Lower lobe of right lung (tissue), 2 donors: ENCODE results near the gene TEX44. TPM values are rescaled to one million over a fixed set of nuclear protein-coding genes. Genes with fewer than 3 reads are reported as not detected.
"Not testable (repeated sequence)": the region's sequence is repeated elsewhere in the genome, so short reads cannot be mapped to it uniquely, and the experiment has no call there.

ENCODE experiments used
- ATAC-seq, 2 donors: fragments of 200-7000 bp; cut with Tn5 transposase; one replicate each; pipeline ENCODE4 v1.9.1; 2020 to 2022; ENCODE audit warnings: mild to moderate bottlenecking in 2 of 2, moderate library complexity in 2 of 2
- DNase-seq: peaks from one replicate; pipeline ENCODE4 v3.0.0-alpha.2; 2020
- H3K27ac ChIP-seq: fragments of 200-600 bp; one replicate; pipeline ENCODE4 v1.8.0; 2022
- H3K27me3 ChIP-seq: fragments of 200-600 bp; one replicate; pipeline ENCODE4 v1.8.0; 2022; ENCODE audit warnings: low read depth
- H3K36me3 ChIP-seq: fragments of 200-600 bp; one replicate; pipeline ENCODE4 v1.8.0; 2022; ENCODE audit warnings: mild to moderate bottlenecking
- H3K4me1 ChIP-seq: fragments of 200-600 bp; one replicate; pipeline ENCODE4 v1.8.0; 2022
- H3K4me3 ChIP-seq: fragments of 200-600 bp; one replicate; pipeline ENCODE4 v1.8.0; 2022; ENCODE audit warnings: mild to moderate bottlenecking
- H3K9me3 ChIP-seq: fragments of 200-600 bp; one replicate; pipeline ENCODE4 v1.8.0; 2022
- intact Hi-C: fragments of 100-400 bp; cut with DNase I; formaldehyde crosslinking; loops from one replicate; pipeline ENCODE4 v1.11.0; 2022
- total RNA-seq: library from RNA; stranded (reverse); fragmentation: NEBNext Ultra II Directional; extraction: Animal tissue kit (Norgen Biotek cat#: 25700); gene quantifications from one replicate; pipeline ENCODE4 v1.2.1, GENCODE V29; 2021
- TF ChIP-seq, protein P1 (sequence below): fragments of 200-600 bp; IDR thresholded peaks from one replicate; pipeline ENCODE4 v1.8.0; 2022; ENCODE audit warnings: antibody characterized with exemption, mild to moderate bottlenecking
- donor health status: DM: no; HTN: yes; CAD: no; lungs with severe emphysema.

TEX44 gene
- total RNA-seq, 1 donor from 2014 or later = not detected

DNA sequence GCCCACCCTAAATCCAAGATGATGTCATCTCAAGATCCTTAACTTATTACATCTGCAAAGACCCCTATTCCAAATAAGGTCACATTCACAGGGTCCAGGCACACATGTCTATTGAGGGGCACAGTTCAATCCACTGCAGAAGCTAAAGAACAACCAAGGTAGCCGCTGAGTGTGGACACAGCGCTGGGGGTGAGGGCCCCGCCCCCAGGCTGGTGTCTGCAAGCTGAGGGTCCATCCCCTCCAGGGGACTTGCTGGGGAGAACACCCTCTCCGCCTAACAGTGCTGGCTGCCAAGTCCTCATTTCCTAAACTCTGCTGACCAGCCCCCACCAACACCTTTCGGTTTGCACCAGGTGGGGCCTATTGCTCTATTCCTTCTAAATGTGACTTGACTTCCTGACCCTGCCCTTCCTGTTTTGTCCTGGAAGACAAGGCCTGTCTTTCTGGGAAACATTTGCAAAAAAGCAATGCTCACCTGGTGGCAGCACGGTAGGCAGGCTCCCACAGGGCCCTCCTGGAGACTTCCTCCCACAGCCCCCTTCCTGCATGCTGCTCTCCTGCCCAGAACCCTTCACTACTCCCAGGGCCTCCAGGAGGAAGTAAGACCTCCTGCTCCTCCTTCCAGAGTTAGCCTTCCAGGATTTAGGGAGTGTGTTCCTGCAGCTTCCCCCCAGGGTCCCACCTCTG is 24.4 kb upstream of the TEX44 start:
- no peaks in the 10 kb centered on the region for H3K27me3 ChIP-seq
- TF ChIP-seq, protein P1, sequence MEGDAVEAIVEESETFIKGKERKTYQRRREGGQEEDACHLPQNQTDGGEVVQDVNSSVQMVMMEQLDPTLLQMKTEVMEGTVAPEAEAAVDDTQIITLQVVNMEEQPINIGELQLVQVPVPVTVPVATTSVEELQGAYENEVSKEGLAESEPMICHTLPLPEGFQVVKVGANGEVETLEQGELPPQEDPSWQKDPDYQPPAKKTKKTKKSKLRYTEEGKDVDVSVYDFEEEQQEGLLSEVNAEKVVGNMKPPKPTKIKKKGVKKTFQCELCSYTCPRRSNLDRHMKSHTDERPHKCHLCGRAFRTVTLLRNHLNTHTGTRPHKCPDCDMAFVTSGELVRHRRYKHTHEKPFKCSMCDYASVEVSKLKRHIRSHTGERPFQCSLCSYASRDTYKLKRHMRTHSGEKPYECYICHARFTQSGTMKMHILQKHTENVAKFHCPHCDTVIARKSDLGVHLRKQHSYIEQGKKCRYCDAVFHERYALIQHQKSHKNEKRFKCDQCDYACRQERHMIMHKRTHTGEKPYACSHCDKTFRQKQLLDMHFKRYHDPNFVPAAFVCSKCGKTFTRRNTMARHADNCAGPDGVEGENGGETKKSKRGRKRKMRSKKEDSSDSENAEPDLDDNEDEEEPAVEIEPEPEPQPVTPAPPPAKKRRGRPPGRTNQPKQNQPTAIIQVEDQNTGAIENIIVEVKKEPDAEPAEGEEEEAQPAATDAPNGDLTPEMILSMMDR = no peak
- DNase-seq (peak; percentile 20), ATAC-seq (no peak)
- H3K36me3 ChIP-seq = no peaks in the 10 kb centered on the region
- intact Hi-C loops = no loop called here
- no peak overlapping the region for H3K4me3 ChIP-seq
- H3K4me1 ChIP-seq = no peaks in the 10 kb centered on the region
- no peak overlapping the region for H3K27ac ChIP-seq
- no peaks in the 10 kb centered on the region for H3K9me3 ChIP-seq

DNA sequence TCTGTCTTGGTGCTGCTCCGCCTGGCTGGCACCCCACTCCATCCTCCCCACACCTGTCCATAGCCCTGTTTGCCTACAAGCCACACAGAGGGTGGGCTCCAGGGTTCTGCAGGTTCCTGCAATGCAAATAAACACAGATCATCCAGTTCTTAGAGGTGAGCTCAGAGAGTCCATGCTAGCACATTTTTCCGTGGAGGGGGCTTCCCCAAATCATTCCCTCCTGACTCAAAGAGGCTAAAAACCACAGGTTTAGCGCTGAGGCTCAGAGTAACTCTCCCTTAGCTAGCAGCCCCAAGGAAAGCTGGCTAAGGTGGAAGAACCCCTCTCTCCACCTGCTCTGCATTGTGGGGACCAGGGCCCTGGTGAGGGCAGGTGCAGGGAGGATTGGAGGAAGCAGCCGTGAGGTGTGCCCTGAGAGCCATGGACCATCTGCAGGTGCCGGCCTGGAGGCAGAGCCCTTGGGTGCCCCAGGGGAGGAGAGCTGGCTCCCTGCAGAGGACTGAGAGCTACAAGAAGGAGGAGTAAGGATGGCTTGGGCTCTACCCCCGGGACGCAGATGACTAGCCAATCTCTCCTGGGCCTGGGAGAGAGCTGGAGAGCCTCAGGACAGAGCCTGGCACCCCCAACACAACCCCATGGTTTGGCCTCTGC is 23.8 kb upstream of the TEX44 start:
- no peaks in the 10 kb centered on the region for H3K36me3 ChIP-seq
- no peak overlapping the region for H3K4me3 ChIP-seq
- no peaks in the 10 kb centered on the region for H3K27me3 ChIP-seq
- no peaks in the 10 kb centered on the region for H3K9me3 ChIP-seq
- H3K4me1 ChIP-seq = no peaks in the 10 kb centered on the region
- peak in 1 of 2 donors; percentile 22 for ATAC-seq
- no peak overlapping the region for H3K27ac ChIP-seq
- DNase-seq = no peak
- TF ChIP-seq, protein P1 = no peak
- intact Hi-C loops = no loop called here

DNA sequence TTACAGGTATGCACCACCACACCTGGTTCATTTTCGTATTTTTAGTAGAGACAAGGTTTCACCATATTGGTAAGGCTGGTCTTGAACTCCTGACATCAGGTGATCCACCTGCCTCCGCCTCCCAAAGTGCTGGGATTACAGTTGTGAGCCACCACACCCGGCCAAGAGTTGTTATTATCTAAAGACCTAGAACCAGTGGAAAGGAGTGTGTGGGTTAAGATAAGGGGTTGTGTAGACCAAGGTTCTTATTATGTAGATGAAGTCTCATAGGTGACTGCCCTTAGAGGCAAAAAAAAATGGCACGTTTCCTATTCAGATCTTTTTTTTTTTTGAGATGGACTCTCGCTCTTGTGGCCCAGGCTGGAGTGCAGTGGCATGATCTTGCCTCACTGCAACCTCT is 21.7 kb upstream of the TEX44 start:
- H3K36me3 ChIP-seq, H3K4me1 ChIP-seq, H3K4me3 ChIP-seq, H3K27ac ChIP-seq, intact Hi-C loops, DNase-seq, H3K27me3 ChIP-seq, H3K9me3 ChIP-seq, ATAC-seq: not testable (repeated sequence)

DNA sequence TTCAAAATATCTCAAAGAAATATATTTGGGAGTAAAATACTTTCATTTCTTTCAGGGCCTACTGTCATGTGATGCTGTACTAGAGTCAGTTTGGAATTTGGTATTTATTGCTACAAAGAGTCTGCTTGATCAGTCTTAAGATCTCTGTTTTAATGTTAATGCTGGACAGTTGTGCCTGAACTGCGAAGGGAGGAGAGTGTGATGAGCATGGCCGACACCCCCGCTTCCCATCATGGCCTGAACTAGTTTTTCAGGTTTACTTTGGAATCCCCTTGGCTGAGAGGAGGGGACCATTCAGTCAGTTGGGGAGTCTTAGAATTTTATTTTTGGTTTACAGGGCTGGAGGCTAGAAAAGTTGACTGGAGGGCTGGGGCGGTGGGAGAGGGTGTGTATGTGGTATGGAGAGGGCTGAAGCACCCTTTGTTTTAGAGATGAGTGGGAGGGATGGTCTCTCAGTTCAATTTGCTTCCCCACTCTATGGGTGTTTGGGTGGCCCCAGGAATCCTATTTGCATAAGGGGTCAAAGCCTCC is 20.9 kb upstream of the TEX44 start:
- DNase-seq (no peak), ATAC-seq (no peak)
- Histone ChIP-seq H3K36me3 (no peaks in the 10 kb centered on the region), H3K27ac (no peak overlapping the region), H3K4me3 (no peak overlapping the region), H3K4me1 (no peaks in the 10 kb centered on the region), H3K27me3 (no peaks in the 10 kb centered on the region), H3K9me3 (no peaks in the 10 kb centered on the region)
- intact Hi-C loops = no loop called here
- TF ChIP-seq, protein P1 = no peak

DNA sequence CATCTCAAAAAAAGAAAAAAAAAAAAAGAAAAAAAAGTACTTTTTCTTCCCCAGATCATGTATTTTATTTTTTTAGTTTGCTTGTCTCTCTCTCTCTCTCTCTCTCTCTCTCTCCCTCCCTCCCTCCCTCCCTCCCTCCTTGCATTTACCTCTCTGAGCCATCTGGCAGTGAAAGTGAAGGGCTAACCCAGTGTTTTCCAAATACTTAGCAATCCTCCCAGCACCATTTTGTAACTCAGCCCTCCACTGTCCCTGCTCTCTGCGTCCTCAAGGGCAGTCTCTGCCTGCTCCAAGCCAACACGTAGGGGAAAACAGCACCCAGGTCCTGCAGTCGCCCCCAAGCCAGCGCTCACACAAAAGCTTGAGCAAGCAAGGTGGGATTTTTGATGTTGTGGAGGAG is 19.6 kb upstream of the TEX44 start:
- ATAC-seq (no peak), DNase-seq (no peak)
- no peak overlapping the region for H3K27ac ChIP-seq
- no peaks in the 10 kb centered on the region for H3K4me1 ChIP-seq
- intact Hi-C loops = no loop called here
- TF ChIP-seq, protein P1 = no peak
- no peaks in the 10 kb centered on the region for H3K9me3 ChIP-seq
- H3K36me3 ChIP-seq = no peaks in the 10 kb centered on the region
- H3K4me3 ChIP-seq = no peak overlapping the region
- H3K27me3 ChIP-seq = no peaks in the 10 kb centered on the region
